K562 (cell line): ENCODE measurements around the gene ZNF649.

Source experiments
- CEBPB ChIP-seq: fragments of 450-650 bp; IDR thresholded peaks from 2 replicates; pipeline ENCODE4 v1.6.1; 2016; ENCODE audit warnings: missing genetic modification characterization, missing compliant biosample characterization
- DNMT1 ChIP-seq: fragments of 450-650 bp; IDR thresholded peaks from 2 replicates; pipeline ENCODE4 v1.6.1; 2016; ENCODE audit warnings: antibody characterized with exemption, mild to moderate bottlenecking
- NR2F6 ChIP-seq: fragments of 450-650 bp; formaldehyde crosslinking; IDR thresholded peaks from 2 replicates; pipeline ENCODE4 v1.4.0; 2020; ENCODE audit warnings: mild to moderate bottlenecking
- POLR2A ChIP-seq: fragments of 450-650 bp; conservative IDR thresholded peaks from 2 replicates; pipeline ENCODE4 v1.6.1; 2016
- POLR2G ChIP-seq: fragments of 200-400 bp; formaldehyde crosslinking; IDR thresholded peaks from 2 replicates; pipeline ENCODE4 v1.6.1; 2017; ENCODE audit warnings: low read depth, mild to moderate bottlenecking, antibody characterized with exemption, low read length, moderate library complexity
- RBFOX2 ChIP-seq: fragments of 200-400 bp; formaldehyde crosslinking; IDR thresholded peaks from 2 replicates; pipeline ENCODE4 v1.6.1; 2017; ENCODE audit warnings: low read depth, mild to moderate bottlenecking, low read length, moderate library complexity
- RCOR1 ChIP-seq, 2 experiments: IDR thresholded peaks; 2 replicates each; pipeline ENCODE4 v1.6.1; 2012; ENCODE audit warnings: low read depth in 2 of 2, low read length in 2 of 2, borderline replicate concordance in 1 of 2, improper control_type of control experiment in 1 of 2
- ZBTB26 ChIP-seq: fragments of 450-650 bp; formaldehyde crosslinking; IDR thresholded peaks from 2 replicates; pipeline ENCODE4 v1.4.0; 2022; ENCODE audit warnings: missing genetic modification characterization
- ZNF121 ChIP-seq: sonication (generic); formaldehyde crosslinking; conservative IDR thresholded peaks from 2 replicates; pipeline ENCODE4 v1.8.0; 2022; ENCODE audit warnings: missing genetic modification reagents
- ZNF511 ChIP-seq: sonication (generic); formaldehyde crosslinking; IDR thresholded peaks from 2 replicates; pipeline ENCODE4 v1.8.0; 2022; ENCODE audit warnings: mild to moderate bottlenecking, missing genetic modification reagents
- ZNF583 ChIP-seq: fragments of 250-450 bp; sonication (Bioruptor Pico); IDR thresholded peaks from 2 replicates; pipeline ENCODE4 v1.4.0; 2020

- TF ChIP-seq ZBTB26 (CRISPR knock-in tag) (no peak), ZNF511 (CRISPR knock-in tag) (no peak), POLR2A (no peak), RCOR1 (IDR thresholded peaks at IDR 0.05; ENCODE audit: borderline replicate concordance in 1 of 2, low read depth in 2 of 2, low read length in 2 of 2) (no peak), NR2F6 (no peak), DNMT1 (no peak), POLR2G (no peak), ZNF583 (CRISPR knock-in tag) (no peak), RBFOX2 (no peak), CEBPB (tag) (no peak), ZNF121 (CRISPR knock-in tag) (no peak)
These were observed 21.6 kb upstream of the ZNF649 start for GRCh38 chr19:51926426-51926783.
